Measurements from ENCODE around the gene PRM1. TPM values are rescaled to one million over a fixed set of nuclear protein-coding genes. Genes with fewer than 3 reads are reported as not detected.

PRM1 gene
- total and polyA plus RNA-seq, 2 of the 13 experiments (the other 11 are each of a cell fraction or from before 2014, with no cell fraction given): not detected

DNA sequence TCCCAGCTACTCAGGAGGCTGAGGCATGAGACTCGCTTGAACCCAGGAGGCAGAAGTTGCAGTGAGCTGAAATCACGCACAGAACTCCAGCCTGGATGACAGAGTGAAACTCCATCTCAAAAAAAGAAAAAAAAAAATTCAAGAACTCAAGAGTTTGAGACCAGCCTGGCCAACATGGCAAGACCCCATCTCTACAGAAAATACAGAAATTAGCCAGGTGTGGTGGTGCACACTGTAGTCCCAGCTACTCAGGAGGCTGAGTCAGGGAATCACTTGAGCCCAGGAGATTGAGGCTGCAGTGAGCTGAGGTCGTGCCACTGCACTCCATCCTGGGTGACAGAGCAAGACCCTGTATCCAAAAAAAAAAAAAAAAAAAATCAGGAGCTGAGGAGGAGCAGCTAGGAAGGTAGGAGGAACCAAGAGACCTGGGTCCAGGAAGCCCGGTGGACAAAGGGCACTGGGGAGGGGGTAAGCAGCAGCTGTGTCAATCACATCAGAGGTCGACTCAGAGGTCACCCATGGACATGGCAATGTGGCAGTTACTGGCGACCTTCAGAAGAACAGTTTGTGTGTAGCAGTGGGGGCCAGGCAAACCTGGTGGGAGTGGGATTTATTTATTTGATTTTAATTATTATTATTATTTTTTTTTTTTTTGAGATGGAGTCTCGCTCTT is 11.1 kb upstream of the PRM1 start (continued):
- TF ChIP-seq ZNF18 (CRISPR knock-in tag; IDR thresholded peaks at IDR 0.05; ENCODE audit: insufficient replicate concordance): no peak
- no peak for TF ChIP-seq HOXD1 (CRISPR knock-in tag; IDR thresholded peaks at IDR 0.05)
- TF ChIP-seq ZNF775 (CRISPR knock-in tag; IDR thresholded peaks at IDR 0.05; ENCODE audit: borderline replicate concordance): no peak
- TF ChIP-seq ZKSCAN8 (CRISPR knock-in tag; IDR thresholded peaks at IDR 0.05; ENCODE audit: borderline replicate concordance): no peak
- peak; percentile 60; the same call in 1 of the 2 replicates for TF ChIP-seq NR2F2 (IDR thresholded peaks at IDR 0.05; ENCODE audit: borderline replicate concordance, low read depth)
- no peak for TF ChIP-seq MNT (IDR thresholded peaks at IDR 0.05)
- TF ChIP-seq SYNCRIP (IDR thresholded peaks at IDR 0.05; ENCODE audit: insufficient read depth, low read depth, low read length): no peak
- no peak for TF ChIP-seq ZNF263 (CRISPR knock-in tag; IDR thresholded peaks at IDR 0.05)
- no peak for TF ChIP-seq KDM3A (CRISPR knock-in tag; IDR thresholded peaks at IDR 0.05; ENCODE audit: low read depth)
- TF ChIP-seq PHB2 (IDR thresholded peaks at IDR 0.05; ENCODE audit: partially characterized antibody): no peak
- TF ChIP-seq NR2F1 (CRISPR knock-in tag; IDR thresholded peaks at IDR 0.05): peak in 1 of 2 experiments; percentile 79; a peak in 3 of 4 replicates
- peak; percentile 70 for TF ChIP-seq HNF4G (IDR thresholded peaks at IDR 0.05; ENCODE audit: borderline replicate concordance, low read depth, low read length)
- TF ChIP-seq HNF4G (CRISPR knock-in tag; IDR thresholded peaks at IDR 0.05; ENCODE audit: borderline replicate concordance, low read depth): no peak
- TF ChIP-seq MATR3 (CRISPR knock-in tag; IDR thresholded peaks at IDR 0.05): no peak
- TF ChIP-seq FOXA1 (IDR thresholded peaks at IDR 0.05): no peak
- TF ChIP-seq FOXA1 (CRISPR knock-in tag; IDR thresholded peaks at IDR 0.05): no peak
- TF ChIP-seq ZNF451 (CRISPR knock-in tag; IDR thresholded peaks at IDR 0.05): no peak
- TF ChIP-seq ZNF572 (CRISPR knock-in tag; IDR thresholded peaks at IDR 0.05): no peak
- TF ChIP-seq TOE1 (CRISPR knock-in tag; IDR thresholded peaks at IDR 0.05): no peak
- TF ChIP-seq GZF1 (CRISPR knock-in tag; IDR thresholded peaks at IDR 0.05): no peak
- TF ChIP-seq ZFP41 (CRISPR knock-in tag; IDR thresholded peaks at IDR 0.05; ENCODE audit: borderline replicate concordance): no peak
- TF ChIP-seq SNAPC2 (CRISPR knock-in tag; IDR thresholded peaks at IDR 0.05): 0 out of 2 replicates have a peak, but pooled peaks have one; percentile 29
- no peak for TF ChIP-seq POLR2AphosphoS2 (IDR thresholded peaks at IDR 0.05; ENCODE audit: low read depth, low read length)
- TF ChIP-seq MTF1 (CRISPR knock-in tag; IDR thresholded peaks at IDR 0.05): no peak
- TF ChIP-seq, protein P1, sequence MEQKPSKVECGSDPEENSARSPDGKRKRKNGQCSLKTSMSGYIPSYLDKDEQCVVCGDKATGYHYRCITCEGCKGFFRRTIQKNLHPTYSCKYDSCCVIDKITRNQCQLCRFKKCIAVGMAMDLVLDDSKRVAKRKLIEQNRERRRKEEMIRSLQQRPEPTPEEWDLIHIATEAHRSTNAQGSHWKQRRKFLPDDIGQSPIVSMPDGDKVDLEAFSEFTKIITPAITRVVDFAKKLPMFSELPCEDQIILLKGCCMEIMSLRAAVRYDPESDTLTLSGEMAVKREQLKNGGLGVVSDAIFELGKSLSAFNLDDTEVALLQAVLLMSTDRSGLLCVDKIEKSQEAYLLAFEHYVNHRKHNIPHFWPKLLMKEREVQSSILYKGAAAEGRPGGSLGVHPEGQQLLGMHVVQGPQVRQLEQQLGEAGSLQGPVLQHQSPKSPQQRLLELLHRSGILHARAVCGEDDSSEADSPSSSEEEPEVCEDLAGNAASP (CRISPR knock-in tag; IDR thresholded peaks at IDR 0.05; ENCODE audit: borderline replicate concordance): no peak
- no peak for TF ChIP-seq EZH2 (conservative IDR thresholded peaks at IDR 0.05; ENCODE audit: low read depth, low read length)
- TF ChIP-seq ISL2 (CRISPR knock-in tag; IDR thresholded peaks at IDR 0.05): no peak
- TF ChIP-seq ZNF484 (CRISPR knock-in tag; IDR thresholded peaks at IDR 0.05; ENCODE audit: borderline replicate concordance, low read depth): no peak
- no peak for TF ChIP-seq ZNF768 (CRISPR knock-in tag; IDR thresholded peaks at IDR 0.05)
